PFSK-1 (cell line): ENCODE results near the gene BEGAIN.

Experiments
- FOXP2 ChIP-seq: optimal IDR thresholded peaks from 2 replicates; pipeline ENCODE3; 2011; ENCODE audit warnings: borderline replicate concordance, control low read depth, inconsistent platforms; ENCODE audit not compliant: insufficient read depth; ENCODE audit errors: extremely low read length, extremely low read depth
- POLR2AphosphoS5 ChIP-seq: IDR thresholded peaks from 2 replicates; pipeline ENCODE4 v1.6.1; 2012; ENCODE audit warnings: low read depth, mild to moderate bottlenecking, control low read depth, low read length, moderate library complexity
- SIN3A ChIP-seq: IDR thresholded peaks from 2 replicates; pipeline ENCODE4 v1.6.1; 2012; ENCODE audit warnings: mild to moderate bottlenecking, low read length, moderate library complexity, borderline replicate concordance; ENCODE audit not compliant: insufficient read depth
- TAF1 ChIP-seq: IDR thresholded peaks from 2 replicates; pipeline ENCODE4 v1.6.1; 2012; ENCODE audit warnings: low read length, control low read depth, borderline replicate concordance; ENCODE audit not compliant: insufficient read depth
- TF ChIP-seq, protein P1 (sequence below), 2 experiments: IDR thresholded peaks; 2 replicates each; pipeline versions ENCODE4 v1.6.1 to v1.8.0; 2011 to 2012; ENCODE audit warnings: low read depth in 2 of 2, low read length in 2 of 2, control low read depth in 1 of 2, inconsistent platforms in 1 of 2, mild to moderate bottlenecking in 1 of 2, moderate library complexity in 1 of 2; ENCODE audit not compliant: insufficient read depth in 1 of 2

The BEGAIN gene

DNA sequence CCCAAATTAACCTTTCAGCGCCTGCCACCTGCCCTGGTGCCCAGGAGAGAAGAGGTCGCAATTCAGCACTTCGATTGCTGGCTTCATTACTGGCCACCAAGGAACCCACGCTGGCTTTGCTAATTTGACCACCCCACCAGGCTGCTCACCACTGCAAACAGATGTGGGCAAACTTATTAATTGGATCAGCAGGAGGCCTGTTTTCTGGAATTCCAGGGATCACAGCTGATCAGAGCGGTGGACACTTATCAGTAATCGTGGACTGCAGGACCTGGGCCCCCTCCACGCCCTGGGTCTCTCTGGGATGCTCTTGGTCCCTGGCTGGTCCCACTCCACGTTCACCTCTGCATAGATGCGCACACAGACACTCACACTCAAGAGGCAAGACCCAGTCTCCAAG, 27.8 kb downstream of the BEGAIN start:
- no peak for TF ChIP-seq TAF1
- TF ChIP-seq FOXP2, result no peak
- TF ChIP-seq, protein P1, sequence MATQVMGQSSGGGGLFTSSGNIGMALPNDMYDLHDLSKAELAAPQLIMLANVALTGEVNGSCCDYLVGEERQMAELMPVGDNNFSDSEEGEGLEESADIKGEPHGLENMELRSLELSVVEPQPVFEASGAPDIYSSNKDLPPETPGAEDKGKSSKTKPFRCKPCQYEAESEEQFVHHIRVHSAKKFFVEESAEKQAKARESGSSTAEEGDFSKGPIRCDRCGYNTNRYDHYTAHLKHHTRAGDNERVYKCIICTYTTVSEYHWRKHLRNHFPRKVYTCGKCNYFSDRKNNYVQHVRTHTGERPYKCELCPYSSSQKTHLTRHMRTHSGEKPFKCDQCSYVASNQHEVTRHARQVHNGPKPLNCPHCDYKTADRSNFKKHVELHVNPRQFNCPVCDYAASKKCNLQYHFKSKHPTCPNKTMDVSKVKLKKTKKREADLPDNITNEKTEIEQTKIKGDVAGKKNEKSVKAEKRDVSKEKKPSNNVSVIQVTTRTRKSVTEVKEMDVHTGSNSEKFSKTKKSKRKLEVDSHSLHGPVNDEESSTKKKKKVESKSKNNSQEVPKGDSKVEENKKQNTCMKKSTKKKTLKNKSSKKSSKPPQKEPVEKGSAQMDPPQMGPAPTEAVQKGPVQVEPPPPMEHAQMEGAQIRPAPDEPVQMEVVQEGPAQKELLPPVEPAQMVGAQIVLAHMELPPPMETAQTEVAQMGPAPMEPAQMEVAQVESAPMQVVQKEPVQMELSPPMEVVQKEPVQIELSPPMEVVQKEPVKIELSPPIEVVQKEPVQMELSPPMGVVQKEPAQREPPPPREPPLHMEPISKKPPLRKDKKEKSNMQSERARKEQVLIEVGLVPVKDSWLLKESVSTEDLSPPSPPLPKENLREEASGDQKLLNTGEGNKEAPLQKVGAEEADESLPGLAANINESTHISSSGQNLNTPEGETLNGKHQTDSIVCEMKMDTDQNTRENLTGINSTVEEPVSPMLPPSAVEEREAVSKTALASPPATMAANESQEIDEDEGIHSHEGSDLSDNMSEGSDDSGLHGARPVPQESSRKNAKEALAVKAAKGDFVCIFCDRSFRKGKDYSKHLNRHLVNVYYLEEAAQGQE (IDR thresholded peaks at IDR 0.05; ENCODE audit: insufficient read depth in 1 of 2, low read depth in 2 of 2, low read length in 2 of 2), result no peak
- TF ChIP-seq POLR2AphosphoS5, result no peak
- TF ChIP-seq SIN3A, result no peak

DNA sequence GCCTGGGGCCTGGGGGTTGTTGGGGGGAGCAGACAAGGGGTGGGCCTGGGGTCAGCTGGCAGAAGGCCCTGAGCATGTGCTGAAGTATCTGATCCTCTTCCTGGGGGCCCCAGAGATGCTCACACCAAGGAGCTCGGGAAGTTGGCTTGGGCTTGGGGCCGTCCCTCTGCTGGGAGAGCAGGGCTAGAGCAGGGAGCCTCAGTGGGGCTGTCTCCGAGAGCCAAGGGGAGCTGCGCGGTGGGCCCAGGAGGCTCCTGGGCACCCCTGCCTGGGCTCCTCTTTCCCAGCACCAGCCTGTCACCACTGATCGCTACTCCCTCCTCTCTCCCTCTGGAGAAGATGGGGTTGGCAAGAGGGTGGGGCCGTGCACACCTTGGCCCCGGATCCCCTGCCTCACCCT, 28.3 kb downstream of the BEGAIN start:
- TF ChIP-seq FOXP2 (no peak), TAF1 (no peak), SIN3A (no peak), POLR2AphosphoS5 (no peak)
- TF ChIP-seq, protein P1 (IDR thresholded peaks at IDR 0.05; ENCODE audit: insufficient read depth in 1 of 2, low read depth in 2 of 2, low read length in 2 of 2), result no peak

DNA sequence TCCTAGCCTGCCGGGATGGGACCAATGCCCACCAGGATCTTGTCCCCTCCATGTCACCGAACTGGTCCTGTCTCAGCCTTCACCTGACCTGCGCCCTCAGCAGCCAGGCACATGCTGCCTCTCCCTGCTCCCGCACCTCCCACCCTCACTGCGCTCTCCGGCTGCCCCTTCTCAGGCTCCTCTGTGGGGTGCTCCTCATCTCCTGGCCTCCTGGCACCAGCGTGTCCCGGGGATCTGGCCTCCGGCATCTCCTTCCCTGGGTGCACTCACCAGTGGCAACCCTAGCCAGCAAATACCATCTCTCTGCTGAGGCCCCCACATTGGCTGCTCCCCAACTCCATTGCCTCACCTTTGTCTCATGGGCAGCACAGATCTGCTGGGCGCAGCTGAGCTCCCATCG, 29.0 kb downstream of the BEGAIN start:
- TF ChIP-seq TAF1 (no peak), FOXP2 (no peak), POLR2AphosphoS5 (no peak)

DNA sequence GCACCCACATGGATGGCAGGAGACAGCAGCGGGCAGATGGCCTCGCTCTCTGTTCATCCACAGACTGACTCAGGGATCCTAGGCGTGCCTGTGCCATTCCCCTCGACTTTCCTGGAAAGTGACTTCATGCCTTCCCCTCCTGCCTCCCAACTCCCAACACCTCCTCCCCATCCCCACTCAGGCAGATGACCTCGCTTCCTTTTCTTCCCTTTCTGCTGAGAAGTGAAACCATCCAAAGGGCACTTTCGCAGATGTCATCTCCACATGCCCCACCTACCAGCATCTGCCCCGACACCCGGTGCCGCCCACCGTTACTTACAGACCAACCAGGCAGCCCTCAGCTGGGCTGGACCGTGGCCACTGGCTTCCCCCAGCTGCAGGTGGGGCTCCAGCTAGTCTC, 29.6 kb downstream of the BEGAIN start:
- TF ChIP-seq TAF1 (no peak), POLR2AphosphoS5 (no peak), SIN3A (no peak), FOXP2 (no peak)
- TF ChIP-seq, protein P1 (IDR thresholded peaks at IDR 0.05; ENCODE audit: insufficient read depth in 1 of 2, low read depth in 2 of 2, low read length in 2 of 2), result no peak

DNA sequence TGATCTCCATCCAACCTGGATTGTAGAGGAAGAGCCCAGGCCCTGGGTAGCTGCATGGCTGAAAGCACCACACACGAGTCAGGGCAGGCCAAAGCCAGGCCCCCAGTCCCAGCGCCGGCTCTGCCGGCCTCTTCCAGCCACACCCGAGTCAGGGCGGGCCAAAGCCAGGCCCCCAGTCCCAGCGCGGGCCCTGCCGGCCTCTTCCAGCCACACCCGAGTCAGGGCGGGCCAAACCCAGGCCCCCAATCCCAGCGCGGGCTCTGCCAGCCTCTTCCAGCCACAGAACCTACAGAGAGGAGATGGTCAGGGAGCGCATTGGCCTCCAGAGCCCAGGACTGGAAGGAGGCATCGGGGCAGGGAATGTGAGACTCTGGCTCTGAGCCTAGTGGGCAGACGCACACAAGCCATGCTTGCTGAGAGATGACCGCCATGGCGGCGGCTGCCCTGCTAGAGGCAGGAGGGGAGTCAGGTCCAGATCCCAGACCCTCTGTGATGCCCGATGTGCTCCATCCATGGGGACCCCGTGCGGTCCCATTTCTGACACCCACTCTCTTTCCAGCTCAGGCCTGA, 30.2 kb downstream of the BEGAIN start:
- TF ChIP-seq TAF1 (no peak), SIN3A (no peak)
- TF ChIP-seq, protein P1 (IDR thresholded peaks at IDR 0.05; ENCODE audit: insufficient read depth in 1 of 2, low read depth in 2 of 2, low read length in 2 of 2), result no peak
